ELF-1 (cell line): Measurements from ENCODE around the gene TMEM269.

Experiments used
- DNase-seq: peaks from one replicate; pipeline ENCODE4 v3.0.0-alpha.2; 2016; ENCODE audit warnings: low read depth, low spot score

The TMEM269 gene

GRCh38 chr1:42821690-42822089 lies 36.9 kb downstream of the TMEM269 start:
- DNase-seq = no peak

DNA sequence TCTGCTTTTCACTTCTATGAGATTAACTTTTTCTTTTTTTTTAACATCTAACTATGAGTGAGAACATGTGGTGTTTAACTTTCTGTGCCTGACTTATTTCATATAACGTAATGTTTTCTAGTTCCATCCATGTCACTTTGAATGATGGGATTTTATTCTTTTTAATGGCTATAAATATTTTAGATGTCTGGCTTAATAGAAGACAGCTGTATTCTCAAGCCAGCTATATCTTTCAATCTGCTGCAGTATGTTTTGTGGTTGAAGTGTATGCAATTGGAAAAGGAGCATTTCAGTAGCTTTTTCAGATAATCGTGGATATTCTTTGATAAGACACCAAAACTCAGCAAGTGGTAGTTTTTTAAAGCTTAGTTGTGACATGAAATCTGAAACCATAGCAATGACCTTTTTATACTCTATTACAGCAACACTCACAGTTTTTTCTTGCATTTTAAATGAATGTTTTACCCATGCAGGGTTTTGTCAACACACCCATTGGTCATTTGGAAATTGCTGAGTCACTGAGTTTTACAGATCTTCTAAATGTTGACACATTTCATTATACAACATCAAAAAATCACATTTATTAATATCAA lies 38.1 kb downstream of the TMEM269 start:
- no peak for DNase-seq

DNA sequence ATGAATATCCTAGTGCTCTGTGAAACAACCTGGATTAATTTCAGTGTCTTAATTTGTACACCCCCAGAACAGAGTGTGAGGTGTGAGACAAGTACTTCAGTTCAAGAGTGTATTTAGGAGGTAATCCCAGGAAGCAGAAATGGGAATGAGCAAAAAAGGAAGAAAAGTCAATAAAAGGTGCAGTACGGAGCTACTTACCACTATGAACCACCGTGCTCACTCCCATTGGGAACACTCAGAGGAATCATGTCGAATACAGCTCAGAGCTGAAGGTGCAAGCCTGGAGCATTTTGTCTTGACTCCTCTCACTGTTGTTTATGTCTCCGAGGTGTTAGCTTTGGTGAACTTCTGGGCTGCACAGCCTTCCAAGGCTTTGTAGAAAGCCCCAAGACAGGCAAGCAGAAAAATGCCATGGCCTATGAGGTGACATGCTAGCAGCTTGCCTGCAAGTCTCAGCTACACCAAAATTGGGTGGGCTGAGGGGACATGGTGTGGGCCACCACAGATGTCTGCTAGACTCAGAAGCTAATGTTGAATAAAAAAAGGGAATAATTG lies 39.8 kb downstream of the TMEM269 start:
- DNase-seq = no peak

GRCh38 chr1:42825036-42825851 lies 40.5 kb downstream of the TMEM269 start:
- no peak for DNase-seq

DNA sequence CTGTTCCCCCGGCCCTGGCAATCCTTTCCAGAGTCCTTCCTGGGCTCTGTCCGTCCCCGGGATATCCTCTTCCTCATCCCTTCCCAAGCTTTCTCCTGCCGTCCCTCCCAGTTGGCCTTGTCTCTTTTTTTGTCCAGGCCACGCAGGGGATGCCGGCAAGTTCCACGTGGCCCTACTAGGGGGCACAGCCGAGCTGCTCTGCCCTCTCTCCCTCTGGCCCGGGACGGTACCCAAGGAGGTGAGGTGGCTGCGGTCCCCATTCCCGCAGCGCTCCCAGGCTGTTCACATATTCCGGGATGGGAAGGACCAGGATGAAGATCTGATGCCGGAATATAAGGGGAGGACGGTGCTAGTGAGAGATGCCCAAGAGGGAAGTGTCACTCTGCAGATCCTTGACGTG lies 45.8 kb downstream of the TMEM269 start:
- DNase-seq = no peak

GRCh38 chr1:42831273-42831672 lies 46.5 kb downstream of the TMEM269 start:
- DNase-seq = no peak

- no peak for DNase-seq
Measured at GRCh38 chr1:42832641-42833240, 48.0 kb downstream of the TMEM269 start.

- DNase-seq = no peak
Measured at GRCh38 chr1:42833981-42834380, 49.2 kb downstream of the TMEM269 start.

DNA sequence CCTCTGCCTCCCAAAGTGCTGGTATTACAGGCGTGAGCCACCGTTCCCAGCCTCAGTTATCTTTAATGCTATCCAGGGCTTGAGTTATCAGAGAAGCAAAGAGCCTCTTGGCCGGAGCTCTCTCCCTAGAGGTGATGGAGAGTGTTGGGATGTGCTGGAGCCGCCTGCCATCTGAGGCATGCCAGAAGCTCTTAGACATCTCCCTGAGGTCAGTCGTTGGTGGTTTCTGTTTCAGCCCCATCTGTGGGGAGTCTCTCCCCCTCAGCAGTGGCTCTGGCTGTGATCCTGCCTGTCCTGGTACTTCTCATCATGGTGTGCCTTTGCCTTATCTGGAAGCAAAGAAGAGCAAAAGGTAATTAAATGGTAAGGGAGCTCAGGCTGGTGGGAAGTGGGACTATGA lies 50.0 kb downstream of the TMEM269 start:
- DNase-seq = peak; percentile 29

- no peak for DNase-seq
Measured at GRCh38 chr1:42835422-42835821, 50.6 kb downstream of the TMEM269 start.

GRCh38 chr1:42837709-42838108 lies 52.9 kb downstream of the TMEM269 start:
- DNase-seq = no peak

- no peak for DNase-seq
Measured at GRCh38 chr1:42838482-42839190, 53.8 kb downstream of the TMEM269 start.

GRCh38 chr1:42841010-42841409 lies 56.2 kb downstream of the TMEM269 start:
- no peak for DNase-seq

DNA sequence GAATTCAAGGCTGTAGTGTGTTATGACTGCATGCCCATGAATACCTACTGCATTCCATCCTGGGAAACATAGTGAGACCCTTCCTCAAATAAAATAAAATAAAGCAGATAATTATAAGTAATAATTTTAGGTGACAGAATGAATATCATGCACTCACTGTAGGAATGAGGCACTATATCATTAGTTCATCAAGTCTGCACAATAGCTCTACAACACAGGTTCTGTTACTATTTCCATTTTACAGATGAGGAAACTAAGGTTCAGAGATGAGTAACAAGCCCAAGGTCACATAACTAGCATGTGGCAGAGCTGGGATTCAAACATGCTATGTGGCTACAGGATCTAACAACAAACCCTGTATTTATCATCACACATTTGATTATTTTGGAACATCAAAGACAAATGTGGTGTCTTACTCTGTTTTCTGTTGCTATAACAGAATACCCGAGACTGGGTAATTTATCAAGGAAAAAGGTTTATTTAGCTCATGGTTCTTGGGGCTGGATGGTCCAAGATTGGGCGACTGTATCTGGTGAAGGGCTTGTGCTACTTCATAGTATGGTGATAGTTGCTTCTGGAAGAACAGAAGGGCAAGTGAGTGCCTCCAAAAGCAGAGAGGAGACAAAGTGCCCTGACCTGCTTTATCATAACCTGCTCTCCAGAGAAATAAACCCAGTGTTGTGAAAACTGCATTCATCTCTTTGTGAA lies 56.8 kb downstream of the TMEM269 start:
- no peak for DNase-seq

DNA sequence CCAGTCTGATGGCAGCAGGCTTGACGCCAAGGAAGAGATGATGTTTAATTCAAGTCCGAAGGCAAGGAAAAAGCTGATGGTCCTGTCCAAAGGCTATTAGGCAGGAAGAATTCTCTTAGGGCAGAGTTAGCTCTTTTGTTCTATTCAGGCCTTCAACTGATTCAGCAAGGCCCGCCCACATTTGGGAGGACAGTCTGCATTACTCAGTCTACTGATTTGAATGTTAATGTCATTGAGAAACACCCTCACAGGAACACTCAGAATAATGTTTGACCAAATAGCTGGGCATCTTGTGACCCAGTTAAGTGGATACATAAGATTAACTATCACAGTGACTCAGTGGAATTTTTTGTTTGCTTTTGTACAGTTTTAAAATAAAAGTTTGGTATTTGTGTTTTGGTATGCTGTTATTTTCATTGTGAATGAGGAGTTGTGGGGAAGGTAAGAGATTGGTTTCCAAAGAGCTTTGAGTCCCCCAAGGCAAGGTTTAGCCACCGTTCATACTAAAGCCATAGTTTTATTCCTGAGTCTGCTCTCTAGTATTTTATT lies 59.9 kb downstream of the TMEM269 start:
- DNase-seq = no peak

DNA sequence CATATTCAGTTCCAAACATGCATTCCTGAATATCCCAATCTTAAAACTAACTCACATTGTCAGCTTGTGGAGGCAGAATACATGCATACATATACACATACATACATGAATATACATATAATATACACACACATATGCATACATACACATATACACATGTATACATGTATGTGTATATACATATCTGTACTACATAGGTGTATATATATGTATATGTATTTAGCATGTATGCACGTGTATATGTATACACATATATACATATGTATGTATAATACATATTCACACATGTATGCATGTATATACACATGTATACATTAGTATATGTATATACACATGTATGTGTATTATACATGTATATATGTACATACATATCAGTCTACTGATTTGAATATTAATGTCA lies 60.4 kb downstream of the TMEM269 start:
- DNase-seq = no peak

- DNase-seq = no peak
Measured at GRCh38 chr1:42845866-42846256, 61.1 kb downstream of the TMEM269 start.

DNA sequence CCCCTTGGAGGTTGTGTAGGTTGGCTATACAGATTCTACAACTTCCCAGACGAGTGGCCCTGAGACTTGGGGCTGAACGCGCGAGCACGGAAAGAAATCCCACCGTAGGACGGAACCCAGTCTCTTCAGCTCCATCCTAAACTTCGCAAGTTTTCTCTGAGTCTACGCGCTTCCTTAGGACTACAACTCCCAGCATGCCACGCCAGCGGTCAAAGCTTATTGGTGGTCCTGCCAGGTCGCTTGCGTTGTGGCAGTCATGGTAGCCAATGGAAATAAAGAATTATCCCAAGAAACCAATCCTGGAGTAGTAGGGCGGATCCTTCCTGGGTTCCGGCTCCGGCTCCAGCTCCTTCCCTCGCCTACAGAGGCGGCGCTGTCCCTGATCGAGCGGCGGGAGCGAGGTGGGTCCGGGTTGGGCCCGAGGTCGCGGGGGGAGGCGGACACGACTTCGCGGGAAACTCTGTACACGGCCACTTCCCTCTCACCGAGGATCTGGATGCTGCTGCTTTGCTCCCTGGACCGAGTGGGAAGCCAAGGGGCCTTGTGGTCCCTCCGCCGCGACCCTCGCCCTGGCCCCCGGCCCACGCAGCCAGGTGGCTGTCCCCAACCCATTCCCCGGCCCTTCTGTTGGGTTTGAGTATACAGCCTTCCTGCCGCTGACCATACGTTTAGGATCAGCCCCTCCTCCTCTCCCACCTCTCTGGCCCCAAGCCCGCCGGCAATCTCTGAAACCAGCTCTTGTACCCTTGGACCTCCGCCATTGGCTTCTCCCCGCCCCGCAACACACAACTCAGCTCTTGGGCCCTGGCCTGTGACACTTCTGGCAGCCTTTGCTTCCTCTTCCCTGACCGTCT lies 61.7 kb downstream of the TMEM269 start, which contains the start of gene ZNF691:
ZNF691 (plus strand) TSS at position 357 of the 854 bp plus-strand sequence. CDS start 3,046 bp downstream, outside the sequence.
- peak; percentile 98 for DNase-seq

DNA sequence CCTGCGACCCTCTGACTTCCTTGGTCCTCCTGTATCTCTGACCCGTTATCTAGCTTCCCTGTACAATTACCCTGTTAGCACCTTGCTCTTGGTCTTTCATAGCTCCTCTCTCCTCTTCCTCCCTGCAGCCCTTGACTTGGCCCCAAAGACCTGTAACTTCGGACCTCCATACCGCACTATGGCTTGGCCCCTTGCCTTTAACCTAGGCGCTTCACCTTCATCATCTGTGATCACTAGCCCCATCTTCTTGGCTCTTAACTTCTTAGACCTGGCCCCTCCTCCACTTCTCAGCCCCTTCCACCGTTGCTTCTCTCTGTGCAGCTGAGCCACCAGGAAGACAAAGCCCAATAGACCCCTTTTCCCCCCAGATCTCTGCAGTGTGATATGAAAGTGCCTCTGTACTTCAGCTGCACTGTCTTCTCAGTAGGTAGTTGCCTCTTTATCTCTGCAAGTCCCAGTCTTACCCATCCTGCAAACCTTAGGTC lies 62.4 kb downstream of the TMEM269 start:
- no peak for DNase-seq
